ENCODE measurements around the gene CPSF3. TPM values are rescaled to one million over a fixed set of nuclear protein-coding genes. Genes with fewer than 3 reads are reported as not detected.

CPSF3 gene
- total and polyA plus RNA-seq, 2 of the 4 experiments (the other 2 are of a cell fraction) = 29.2 to 64.5 TPM

DNA sequence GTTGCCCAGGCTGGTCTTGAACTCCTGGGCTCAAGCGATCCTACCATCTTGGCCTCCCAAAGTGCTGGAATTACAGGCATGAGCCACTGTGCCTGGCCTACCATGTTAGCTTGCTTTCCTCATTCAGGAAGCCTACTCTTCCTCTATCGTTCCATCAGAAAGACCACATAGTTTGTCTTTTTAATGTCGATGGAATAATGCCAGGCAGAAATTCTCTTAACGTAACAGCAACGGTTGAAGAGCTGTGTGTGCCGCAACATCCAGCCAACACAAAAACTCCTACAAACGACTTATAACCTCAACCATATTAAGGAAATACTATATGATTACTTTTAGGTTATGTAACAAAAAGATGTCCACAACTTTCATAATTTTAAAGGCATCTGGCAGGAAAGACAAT, 10.7 kb upstream of the CPSF3 start:
- no peak overlapping the region for H2BK120ac ChIP-seq (ENCODE audit: low read depth, low read length)
- H2BK5ac ChIP-seq (ENCODE audit: low read depth, low read length, poor library complexity, severe bottlenecking) = no peak overlapping the region
- H3K4ac ChIP-seq (ENCODE audit: low read depth, low read length) = no peak overlapping the region
- no peak overlapping the region; the same call in 1 of the 2 replicates for H3K23ac ChIP-seq (ENCODE audit: low read depth, low read length)
- H3K79me1 ChIP-seq (ENCODE audit: low read depth in 1 of 2, low read length in 2 of 2) = peaks cover 28 to 65% of the 10 kb centered on the region in 2 experiments
- ATAC-seq (ENCODE audit: low read depth) (no peak), DNase-seq (no peak)
- intact Hi-C loops (cut with micrococcal nuclease) = no loop called here
- whole genome bisulfite sequencing, 2 experiments (ENCODE audit: extremely low coverage in 2 of 2, insufficient read length in 1 of 2) = 83% methylated on average over 3 of the region's 7 CpGs; no CpG with 5 or more reads in 1 of the 2 experiments
- dilution Hi-C loops (cut with HindIII; ENCODE audit: low sequenced_read_pairs, unreplicated experiment) = no loop called here
- TF ChIP-seq CHD1 (IDR thresholded peaks at IDR 0.05; ENCODE audit: low read depth, low read length) = no peak
- TF ChIP-seq RCOR1 (IDR thresholded peaks at IDR 0.05; ENCODE audit: insufficient replicate concordance, low read length) = no peak
- TF ChIP-seq, protein P1, sequence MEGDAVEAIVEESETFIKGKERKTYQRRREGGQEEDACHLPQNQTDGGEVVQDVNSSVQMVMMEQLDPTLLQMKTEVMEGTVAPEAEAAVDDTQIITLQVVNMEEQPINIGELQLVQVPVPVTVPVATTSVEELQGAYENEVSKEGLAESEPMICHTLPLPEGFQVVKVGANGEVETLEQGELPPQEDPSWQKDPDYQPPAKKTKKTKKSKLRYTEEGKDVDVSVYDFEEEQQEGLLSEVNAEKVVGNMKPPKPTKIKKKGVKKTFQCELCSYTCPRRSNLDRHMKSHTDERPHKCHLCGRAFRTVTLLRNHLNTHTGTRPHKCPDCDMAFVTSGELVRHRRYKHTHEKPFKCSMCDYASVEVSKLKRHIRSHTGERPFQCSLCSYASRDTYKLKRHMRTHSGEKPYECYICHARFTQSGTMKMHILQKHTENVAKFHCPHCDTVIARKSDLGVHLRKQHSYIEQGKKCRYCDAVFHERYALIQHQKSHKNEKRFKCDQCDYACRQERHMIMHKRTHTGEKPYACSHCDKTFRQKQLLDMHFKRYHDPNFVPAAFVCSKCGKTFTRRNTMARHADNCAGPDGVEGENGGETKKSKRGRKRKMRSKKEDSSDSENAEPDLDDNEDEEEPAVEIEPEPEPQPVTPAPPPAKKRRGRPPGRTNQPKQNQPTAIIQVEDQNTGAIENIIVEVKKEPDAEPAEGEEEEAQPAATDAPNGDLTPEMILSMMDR (conservative IDR thresholded peaks at IDR 0.05; ENCODE audit: low read depth, low read length) = no peak
- no peak for TF ChIP-seq RFX5 (IDR thresholded peaks at IDR 0.05; ENCODE audit: low read depth, low read length)
- TF ChIP-seq MAFK (IDR thresholded peaks at IDR 0.05; ENCODE audit: low read depth, low read length) = no peak
- no peak for TF ChIP-seq RAD21 (IDR thresholded peaks at IDR 0.05; ENCODE audit: low read length)
- TF ChIP-seq USF2 (IDR thresholded peaks at IDR 0.05; ENCODE audit: low read depth, low read length) = no peak
- no peak for TF ChIP-seq ELK1 (IDR thresholded peaks at IDR 0.05; ENCODE audit: borderline replicate concordance, low read depth, low read length)
- no peak for TF ChIP-seq CEBPB (IDR thresholded peaks at IDR 0.05; ENCODE audit: low read depth, low read length)
- TF ChIP-seq MXI1 (IDR thresholded peaks at IDR 0.05; ENCODE audit: borderline replicate concordance, low read depth, low read length) = no peak
- TF ChIP-seq NFE2L2 (IDR thresholded peaks at IDR 0.05; ENCODE audit: low read depth, low read length) = no peak
- TF ChIP-seq SMC3 (IDR thresholded peaks at IDR 0.05; ENCODE audit: low read depth, low read length) = no peak
- TF ChIP-seq POLR2A (IDR thresholded peaks at IDR 0.05; ENCODE audit: low read depth, low read length) = no peak
- no peak for TF ChIP-seq FOS (IDR thresholded peaks at IDR 0.05; ENCODE audit: low read depth, low read length)
- no peak for TF ChIP-seq BHLHE40 (IDR thresholded peaks at IDR 0.05; ENCODE audit: low read depth, low read length)
- TF ChIP-seq MAZ (IDR thresholded peaks at IDR 0.05; ENCODE audit: borderline replicate concordance, low read depth, low read length) = no peak
- H3K9ac ChIP-seq (ENCODE audit: low read depth, low read length) = no peak overlapping the region
- no peak overlapping the region for H2AK9ac ChIP-seq (replicated peaks; ENCODE audit: low read depth, low read length, poor library complexity)
- H3K4me3 ChIP-seq (ENCODE audit: insufficient read depth, low read depth, low read length) = no peak overlapping the region
- no peaks in the 10 kb centered on the region for H3K9me3 ChIP-seq (ENCODE audit: control insufficient read depth, insufficient read depth, low read length)
- H2AFZ ChIP-seq (replicated peaks; ENCODE audit: low read length, poor library complexity) = no peak overlapping the region
- peaks cover 13% of the 10 kb centered on the region for H3K9me1 ChIP-seq (ENCODE audit: insufficient read depth, low read length)
- no peak overlapping the region for H3K14ac ChIP-seq (replicated peaks; ENCODE audit: low read depth, low read length)
- POLR2A ChIA-PET (ENCODE audit: unreplicated experiment) = no interaction called here
- CTCF ChIA-PET = no interaction called here
- BruUV-seq (replicated peaks) = no TSS peak
- H3K27me3 ChIP-seq (ENCODE audit: control insufficient read depth, insufficient read depth, low read length) = no peaks in the 10 kb centered on the region
- H2AK5ac ChIP-seq (ENCODE audit: low read depth, low read length) = no peak overlapping the region
- no peak overlapping the region for H4K5ac ChIP-seq (ENCODE audit: low read depth, low read length)
- no peak overlapping the region for H2BK15ac ChIP-seq (ENCODE audit: low read depth, low read length)
- H4K8ac ChIP-seq (ENCODE audit: low read depth in 2 of 2, low read length in 2 of 2) = no peak overlapping the region
- H4K20me1 ChIP-seq (ENCODE audit: insufficient read depth, low read length) = no peaks in the 10 kb centered on the region; the same call in 1 of the 2 replicates
- H3K4me2 ChIP-seq (ENCODE audit: low read depth, low read length) = no peak overlapping the region
- no peak overlapping the region for H3K27ac ChIP-seq (ENCODE audit: insufficient read depth, low read length)
- peaks cover 25% of the 10 kb centered on the region for H3K36me3 ChIP-seq (ENCODE audit: control insufficient read depth, insufficient read depth, low read length)
- H2BK20ac ChIP-seq (ENCODE audit: low read depth, low read length) = no peak overlapping the region
- H3K18ac ChIP-seq (ENCODE audit: low read depth, low read length) = no peak overlapping the region
- no peak overlapping the region for H4K91ac ChIP-seq (ENCODE audit: insufficient read depth, low read depth, low read length)
- in situ Hi-C loops (cut with MboI; ENCODE audit: low sequenced_read_pairs) = no loop called here
- no peak overlapping the region for H3K56ac ChIP-seq (ENCODE audit: extremely low read depth, insufficient read depth, low read length)
- H3K4me1 ChIP-seq (ENCODE audit: control insufficient read depth, insufficient read depth, low read length) = peaks cover 12% of the 10 kb centered on the region; the same call in 1 of the 2 replicates

All from IMR-90 (cell line).